Bronchial epithelial cell (primary cell): ENCODE data around the gene PDE11A. TPM values are rescaled to one million over a fixed set of nuclear protein-coding genes. Genes with fewer than 3 reads are reported as not detected.

ENCODE experiments used
- DNase-seq: peaks from one replicate; pipeline ENCODE4 v3.0.0-alpha.2; 2010; ENCODE audit warnings: low read depth
- FAIRE-seq: peaks from 2 replicates; lab custom pipeline; 2011; peaks lifted over from hg19 to GRCh38; lab: Jason Lieb, UNC
- H3K27me3 ChIP-seq: 2 replicates; pipeline ENCODE4 v1.5.1; 2011; ENCODE audit warnings: low read length; ENCODE audit not compliant: control insufficient read depth, insufficient read depth
- H3K36me3 ChIP-seq: 2 replicates; pipeline ENCODE4 v1.5.1; 2011; ENCODE audit warnings: low read length; ENCODE audit not compliant: control insufficient read depth, insufficient read depth
- H3K4me3 ChIP-seq: 2 replicates; pipeline ENCODE4 v1.5.1; 2011; ENCODE audit warnings: mild to moderate bottlenecking, low read depth, low read length, control low read depth
- total RNA-seq: library from RNA; depleted of rRNA; stranded (reverse); fragments of >200 nt; gene quantifications from 2 replicates; pipeline ENCODE4 v1.2.1, GENCODE V29; 2014
- TF ChIP-seq, protein P1 (sequence below): IDR thresholded peaks from 2 replicates; pipeline ENCODE4 v1.5.1; 2011; ENCODE audit warnings: mild to moderate bottlenecking, moderate library complexity, low read length, control low read depth, inconsistent platforms; ENCODE audit not compliant: insufficient read depth, severe bottlenecking

Gene PDE11A
- total RNA-seq, 1 donor from 2014 or later = not detected

DNA sequence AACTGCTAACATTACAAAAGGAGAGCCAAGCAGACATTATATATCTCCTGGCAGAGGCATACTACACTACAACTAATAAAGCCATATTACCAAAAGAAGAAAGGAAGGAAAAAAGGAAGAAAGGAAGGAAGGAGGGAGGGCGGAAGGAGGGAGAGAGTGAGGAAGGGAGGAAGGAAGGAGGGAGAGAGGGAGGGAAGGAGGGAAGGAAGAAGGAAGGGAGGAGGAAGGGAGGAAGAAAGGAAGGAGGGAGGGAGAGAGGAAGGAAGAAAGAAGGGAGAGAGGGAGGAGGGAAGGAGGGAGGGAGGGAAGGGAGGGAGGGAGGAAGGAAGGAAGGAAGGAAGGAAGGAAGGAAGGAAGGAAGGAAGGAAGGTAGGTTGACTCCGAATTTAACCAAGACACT, 133.4 kb downstream of the PDE11A start:
- Histone ChIP-seq H3K27me3 (no peaks in the 10 kb centered on the region), H3K4me3 (no peak overlapping the region), H3K36me3 (no peaks in the 10 kb centered on the region)
- no peak for DNase-seq
- FAIRE-seq = no peak
- TF ChIP-seq, protein P1, sequence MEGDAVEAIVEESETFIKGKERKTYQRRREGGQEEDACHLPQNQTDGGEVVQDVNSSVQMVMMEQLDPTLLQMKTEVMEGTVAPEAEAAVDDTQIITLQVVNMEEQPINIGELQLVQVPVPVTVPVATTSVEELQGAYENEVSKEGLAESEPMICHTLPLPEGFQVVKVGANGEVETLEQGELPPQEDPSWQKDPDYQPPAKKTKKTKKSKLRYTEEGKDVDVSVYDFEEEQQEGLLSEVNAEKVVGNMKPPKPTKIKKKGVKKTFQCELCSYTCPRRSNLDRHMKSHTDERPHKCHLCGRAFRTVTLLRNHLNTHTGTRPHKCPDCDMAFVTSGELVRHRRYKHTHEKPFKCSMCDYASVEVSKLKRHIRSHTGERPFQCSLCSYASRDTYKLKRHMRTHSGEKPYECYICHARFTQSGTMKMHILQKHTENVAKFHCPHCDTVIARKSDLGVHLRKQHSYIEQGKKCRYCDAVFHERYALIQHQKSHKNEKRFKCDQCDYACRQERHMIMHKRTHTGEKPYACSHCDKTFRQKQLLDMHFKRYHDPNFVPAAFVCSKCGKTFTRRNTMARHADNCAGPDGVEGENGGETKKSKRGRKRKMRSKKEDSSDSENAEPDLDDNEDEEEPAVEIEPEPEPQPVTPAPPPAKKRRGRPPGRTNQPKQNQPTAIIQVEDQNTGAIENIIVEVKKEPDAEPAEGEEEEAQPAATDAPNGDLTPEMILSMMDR = no peak

DNA sequence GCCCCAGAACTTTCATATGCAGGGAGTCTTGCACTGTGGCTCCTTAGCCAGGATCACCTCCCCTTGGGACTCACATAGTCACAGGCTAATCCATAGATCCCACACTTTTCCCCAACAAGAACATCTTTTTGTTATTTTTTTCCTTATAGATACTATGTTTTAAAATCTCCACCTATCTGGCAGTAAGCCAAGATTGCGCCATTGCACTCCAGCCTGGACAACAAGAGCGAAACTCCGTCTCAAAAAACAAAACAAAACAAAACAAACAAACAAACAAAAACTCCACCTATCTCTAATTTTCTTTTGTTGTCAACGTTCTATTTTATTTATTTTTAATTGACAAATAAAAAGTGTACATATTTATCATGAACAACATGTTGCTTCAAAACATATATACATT, 141.7 kb downstream of the PDE11A start:
- no peak for DNase-seq
- TF ChIP-seq, protein P1 = no peak
- no peaks in the 10 kb centered on the region for H3K36me3 ChIP-seq
- FAIRE-seq = no peak
- H3K27me3 ChIP-seq = no peaks in the 10 kb centered on the region
- H3K4me3 ChIP-seq = no peak overlapping the region

DNA sequence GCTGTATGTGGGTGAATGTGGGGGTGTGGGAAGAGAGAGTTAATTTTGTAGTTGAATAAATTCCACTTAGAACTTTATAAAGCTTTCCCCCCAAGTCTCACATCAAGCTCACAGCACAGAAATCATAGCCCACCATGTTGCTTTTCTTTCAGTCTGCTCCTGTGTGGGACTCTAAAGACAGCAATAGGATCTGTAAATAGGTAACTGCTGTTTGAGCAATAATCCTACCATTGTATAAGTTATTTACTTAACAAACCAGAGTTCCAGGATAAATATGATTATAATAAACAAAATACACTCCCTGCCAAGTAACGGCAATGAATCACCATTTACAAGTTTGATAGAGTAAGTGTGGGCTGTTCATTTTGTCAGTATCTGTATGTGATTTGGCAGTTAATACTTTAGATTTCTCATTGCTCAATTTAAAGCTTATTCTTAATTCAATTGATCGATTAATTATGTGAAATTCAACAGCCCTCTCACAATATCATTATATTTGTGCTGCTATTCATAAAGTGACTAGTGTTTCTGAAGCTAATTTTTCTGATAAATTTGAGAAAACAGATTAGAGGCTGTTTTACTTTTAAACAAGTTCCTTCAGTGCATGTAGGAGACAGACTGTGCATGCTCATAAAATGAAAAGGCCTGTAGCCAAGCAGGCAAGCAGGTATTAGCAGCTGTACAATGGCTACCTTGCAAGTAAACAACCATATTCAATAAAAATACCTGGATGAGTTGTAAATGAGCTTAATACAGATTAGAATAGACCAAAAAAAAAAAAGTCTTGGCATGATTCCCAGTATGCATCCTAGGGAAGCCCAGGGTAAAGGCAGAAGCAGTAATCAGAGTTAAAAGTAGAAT, 142.7 kb downstream of the PDE11A start:
- FAIRE-seq (no peak), DNase-seq (peak; percentile 22)
- TF ChIP-seq, protein P1 = no peak
- H3K4me3 ChIP-seq = no peak overlapping the region
- H3K27me3 ChIP-seq = no peaks in the 10 kb centered on the region
- H3K36me3 ChIP-seq = no peaks in the 10 kb centered on the region

DNA sequence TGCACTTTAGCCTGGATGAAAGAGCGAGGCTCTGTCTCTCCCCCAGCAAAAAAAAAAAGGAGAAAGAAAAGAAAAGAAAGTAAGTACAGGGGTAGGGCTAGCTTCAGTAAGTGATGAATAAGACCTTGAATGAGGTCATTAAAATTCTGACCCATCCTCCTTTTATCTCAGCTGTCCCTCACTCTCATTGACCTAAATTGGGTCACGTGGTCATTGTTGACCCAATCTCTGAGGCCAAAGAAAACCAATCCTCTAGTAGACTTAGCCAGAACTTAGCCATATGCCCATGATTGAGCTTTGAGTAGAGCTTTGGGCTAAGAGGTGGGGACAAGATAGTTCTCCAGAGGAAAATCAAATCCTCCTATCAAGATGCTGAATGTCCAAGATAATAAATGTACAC, 149.3 kb downstream of the PDE11A start:
- no peak overlapping the region for H3K4me3 ChIP-seq
- DNase-seq (no peak), FAIRE-seq (no peak)
- no peaks in the 10 kb centered on the region for H3K27me3 ChIP-seq
- no peaks in the 10 kb centered on the region for H3K36me3 ChIP-seq
- TF ChIP-seq, protein P1 = no peak

DNA sequence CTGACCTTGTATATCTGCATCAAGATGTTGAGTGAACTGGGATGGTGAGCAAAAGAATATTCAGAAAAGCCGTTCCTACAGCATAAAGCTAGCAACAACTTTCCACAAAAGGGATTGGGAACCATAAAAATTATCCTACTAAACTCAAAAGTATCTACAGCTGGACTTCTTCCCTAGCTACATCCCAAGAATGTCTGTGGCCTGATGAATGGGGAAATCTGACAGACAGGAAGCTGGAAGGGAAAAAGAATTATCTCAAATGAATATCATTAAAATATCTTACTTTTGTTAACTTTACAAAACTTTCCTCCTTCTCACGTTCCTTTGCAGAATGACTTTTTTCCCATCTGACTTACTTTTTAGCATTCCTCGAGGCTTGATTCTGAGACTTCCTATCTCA, 150.9 kb downstream of the PDE11A start:
- Histone ChIP-seq H3K4me3 (no peak overlapping the region), H3K36me3 (no peaks in the 10 kb centered on the region), H3K27me3 (no peaks in the 10 kb centered on the region)
- FAIRE-seq (no peak), DNase-seq (no peak)
- TF ChIP-seq, protein P1 = no peak
